ENCODE results near the gene SLC2A13. TPM values are rescaled to one million over a fixed set of nuclear protein-coding genes. Genes with fewer than 3 reads are reported as not detected.
"Not testable (repeated sequence)": the region's sequence is repeated elsewhere in the genome, so short reads cannot be mapped to it uniquely, and the experiment has no call there.

The SLC2A13 gene
- total RNA-seq, 1 donor from 2014 or later = 6.9 TPM

GRCh38 chr12:39763890-39764169 lies 342.1 kb downstream of the SLC2A13 start:
- no peak for DNase-seq (ENCODE audit: low read depth in 2 of 2)

- DNase-seq (ENCODE audit: low read depth in 2 of 2) = no peak
These were observed 342.6 kb downstream of the SLC2A13 start for GRCh38 chr12:39763071-39763889.

- no peak for DNase-seq (ENCODE audit: low read depth in 2 of 2)
These were observed 350.4 kb downstream of the SLC2A13 start for GRCh38 chr12:39755478-39755877.

- no peak for DNase-seq (ENCODE audit: low read depth in 2 of 2)
These were observed 353.3 kb downstream of the SLC2A13 start for GRCh38 chr12:39752482-39753137.

- not testable (repeated sequence) for DNase-seq (ENCODE audit: low read depth in 2 of 2)
These were observed 359.7 kb downstream of the SLC2A13 start for GRCh38 chr12:39746151-39746550.

- DNase-seq (ENCODE audit: low read depth in 2 of 2) = no peak
These were observed 362.2 kb downstream of the SLC2A13 start for GRCh38 chr12:39743655-39744054.

GRCh38 chr12:39736406-39736805 lies 369.5 kb downstream of the SLC2A13 start:
- no peak for DNase-seq (ENCODE audit: low read depth in 2 of 2)

- peak in 1 of 2 donors; percentile 18 for DNase-seq (ENCODE audit: low read depth in 2 of 2)
These were observed 382.1 kb downstream of the SLC2A13 start for GRCh38 chr12:39723831-39724230.

- DNase-seq (ENCODE audit: low read depth in 2 of 2) = no peak
These were observed 383.4 kb downstream of the SLC2A13 start for GRCh38 chr12:39722504-39722903.

GRCh38 chr12:39713552-39713951 lies 392.3 kb downstream of the SLC2A13 start:
- DNase-seq (ENCODE audit: low read depth in 2 of 2) = no peak

GRCh38 chr12:39712334-39712733 lies 393.5 kb downstream of the SLC2A13 start:
- no peak for DNase-seq (ENCODE audit: low read depth in 2 of 2)

Other genes with a start within 250 kb of the SLC2A13 start
- 0.20 and 0.44 TPM in 2 replicates for gene LRRK2, start 118.9 kb upstream of the SLC2A13 start, total RNA-seq

All from lung microvascular endothelial cell (primary cell).